ENCODE results near the gene GLTP.

GLTP gene

GRCh38 chr12:109802828-109803227 is 77.5 kb downstream of the GLTP start:
- no peak for DNase-seq (ENCODE audit: low read depth in 1 of 2, low spot score in 1 of 2)

All from activated T-helper 1 cell treated with anti-CD3 and anti-CD28 coated beads, Interleukin-2, amount 50 U/mL, for 16 hours (primary cell).